T follicular helper cell (primary cell): ENCODE data around the gene RUBCNL.
"Not testable (repeated sequence)": the region's sequence is repeated elsewhere in the genome, so short reads cannot be mapped to it uniquely, and the experiment has no call there.

ENCODE experiments used
- DNase-seq: peaks from one replicate; pipeline ENCODE4 v3.0.0-alpha.2; 2020; ENCODE audit warnings: low read depth

RUBCNL gene

DNA sequence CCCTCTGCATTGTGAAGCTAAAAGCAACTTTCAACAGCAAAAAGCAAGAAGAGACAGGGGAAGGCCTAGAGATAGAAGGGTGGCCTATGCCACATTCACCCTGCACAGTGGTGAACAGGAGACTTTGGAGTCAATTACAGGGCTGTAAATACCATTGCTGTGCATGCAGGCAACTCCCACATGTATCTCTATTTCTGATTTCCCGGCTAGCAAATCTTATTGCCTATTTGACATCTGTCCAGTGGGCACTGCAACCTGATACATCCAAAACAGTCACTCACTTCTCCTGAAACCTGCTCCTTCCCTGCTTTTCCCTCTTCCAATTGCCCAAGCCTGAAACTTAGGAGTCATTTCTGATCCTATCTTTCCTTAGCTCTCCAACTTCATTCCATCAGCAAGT, 13.4 kb downstream of the RUBCNL start:
- DNase-seq: no peak

DNA sequence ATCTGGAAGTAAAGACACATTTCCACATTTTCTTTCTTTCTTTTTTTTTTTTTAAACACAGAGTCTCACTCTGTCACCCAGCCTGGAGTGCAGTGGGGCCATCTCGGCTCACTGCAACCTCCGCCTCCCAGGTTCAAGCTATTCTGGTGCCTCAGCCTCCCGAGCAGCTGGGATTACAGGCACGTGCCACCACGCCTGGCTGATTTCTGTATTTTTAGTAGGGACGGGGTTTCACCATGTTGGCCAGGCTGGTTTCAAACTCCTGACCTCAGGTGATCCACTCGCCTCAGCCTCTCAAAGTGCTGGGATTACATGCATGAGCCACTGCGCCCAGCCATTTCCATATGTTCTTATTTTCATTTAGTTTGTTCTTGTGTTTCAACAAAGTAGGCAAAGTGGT, 14.1 kb downstream of the RUBCNL start:
- DNase-seq: not testable (repeated sequence)

DNA sequence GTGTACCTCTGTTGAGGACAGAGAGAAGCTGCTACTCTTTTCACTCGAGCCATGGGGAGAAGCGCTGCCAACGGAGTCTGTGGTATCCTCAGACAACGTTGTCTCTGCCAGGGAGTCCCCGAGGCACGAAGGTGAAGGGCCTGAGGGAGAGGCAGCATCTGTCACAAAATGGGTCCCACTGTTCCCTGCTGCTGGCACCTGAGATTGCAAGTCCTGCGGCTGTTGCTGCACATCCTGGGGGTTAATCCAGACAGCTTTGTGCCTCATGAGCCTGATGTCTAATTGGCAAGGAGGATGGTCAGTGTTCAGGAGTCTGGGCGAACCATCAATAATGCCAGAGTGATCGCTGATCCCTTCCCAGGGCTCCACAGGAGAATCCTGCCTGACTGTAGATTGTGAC, 15.0 kb downstream of the RUBCNL start:
- DNase-seq: no peak

DNA sequence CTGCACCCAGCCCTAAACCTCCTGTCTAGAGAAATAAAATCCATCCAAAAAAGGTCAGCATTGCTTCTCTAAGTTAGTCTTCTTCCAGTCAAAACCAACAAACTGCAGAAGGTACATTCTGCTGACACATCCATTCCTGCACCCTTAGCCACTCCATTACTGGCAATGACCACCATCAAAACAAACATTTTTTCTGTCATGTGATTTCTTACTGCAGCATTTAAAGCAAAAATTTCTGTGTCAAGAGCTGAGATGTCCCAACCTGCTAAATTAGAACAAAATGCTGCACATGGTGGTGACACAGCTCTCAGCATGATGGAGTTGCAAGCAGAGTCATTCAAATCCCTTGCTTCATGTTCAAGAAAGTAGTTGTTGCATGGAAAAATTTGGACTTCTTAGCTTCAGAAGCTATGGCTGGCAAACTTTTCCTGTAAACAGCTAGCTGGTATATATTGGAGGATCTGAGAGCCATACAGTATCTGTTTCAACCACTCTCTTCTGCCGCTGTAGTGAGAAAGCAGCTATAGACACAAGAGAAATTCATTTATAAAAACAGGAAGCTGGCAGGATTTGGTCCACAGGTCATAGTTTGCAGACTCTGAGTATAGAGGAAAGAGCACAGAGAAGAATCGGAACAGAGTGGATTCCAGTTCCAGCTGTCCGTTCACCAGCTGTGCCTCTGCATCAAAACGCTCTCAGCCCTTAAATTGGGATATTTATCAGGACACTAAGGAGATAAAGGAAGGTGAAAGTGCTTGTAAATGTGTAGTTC, 17.4 kb downstream of the RUBCNL start:
- DNase-seq: no peak

DNA sequence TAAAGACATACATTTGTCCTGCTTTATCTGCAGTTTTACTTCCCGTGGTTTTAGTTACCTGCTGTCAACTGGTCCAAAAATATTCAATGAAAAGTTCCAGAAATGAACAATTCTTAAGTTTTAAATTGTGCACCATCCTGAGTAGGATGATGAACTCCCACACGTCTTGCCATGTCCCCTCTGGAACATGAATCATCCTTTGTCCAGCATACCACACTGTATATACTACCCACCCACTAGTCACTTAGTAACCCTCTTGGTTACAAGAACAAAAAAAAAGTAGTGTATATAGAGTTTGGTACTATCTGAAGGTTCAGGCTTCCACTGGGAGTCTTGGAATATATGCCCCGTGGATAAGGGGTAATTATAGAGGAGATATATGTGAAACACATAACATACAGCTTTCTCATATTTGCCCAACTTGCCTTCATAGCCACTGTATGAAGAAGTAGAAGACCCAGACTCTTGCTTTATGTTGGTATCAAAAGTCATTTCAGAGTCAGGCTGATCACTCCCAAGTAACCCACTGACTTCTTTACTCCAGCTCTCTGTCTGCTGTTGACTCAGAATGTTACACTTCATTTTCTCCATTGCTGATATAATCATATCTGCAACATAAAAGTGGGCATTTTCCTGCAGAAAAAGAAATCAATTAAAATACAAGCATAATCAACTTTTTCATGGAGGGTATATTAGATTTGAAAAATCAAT, 19.3 kb downstream of the RUBCNL start:
- no peak for DNase-seq

DNA sequence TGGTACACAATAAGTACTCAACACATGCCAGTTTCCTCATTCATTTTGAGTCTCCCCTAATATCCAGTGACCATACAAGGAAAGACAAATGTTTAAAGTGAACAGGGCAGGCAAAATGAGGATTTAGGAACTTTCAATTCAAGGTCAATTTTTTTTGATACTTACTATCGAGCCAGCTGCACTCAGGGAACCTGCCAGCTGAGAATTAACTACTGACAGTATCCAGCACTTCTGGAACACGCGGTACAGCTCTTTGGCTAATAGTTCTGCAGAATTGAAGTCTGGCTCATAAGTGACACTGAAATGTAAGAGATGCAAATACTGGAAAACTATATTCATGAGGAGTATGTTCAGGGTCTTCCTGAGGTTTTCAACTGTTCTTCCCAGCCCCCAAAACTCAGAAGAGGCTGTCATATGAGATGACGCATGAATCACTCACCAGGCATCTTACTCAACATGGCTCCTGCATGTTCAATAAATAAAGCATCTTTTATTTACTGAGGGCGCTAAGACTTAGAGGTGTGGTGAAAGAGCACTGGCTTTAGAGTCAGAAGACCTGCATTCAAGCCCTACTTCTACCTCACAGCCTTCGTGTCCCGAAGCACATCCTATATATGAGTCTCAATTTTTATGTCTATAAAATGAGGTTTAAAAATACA, 25.6 kb downstream of the RUBCNL start:
- DNase-seq: no peak

DNA sequence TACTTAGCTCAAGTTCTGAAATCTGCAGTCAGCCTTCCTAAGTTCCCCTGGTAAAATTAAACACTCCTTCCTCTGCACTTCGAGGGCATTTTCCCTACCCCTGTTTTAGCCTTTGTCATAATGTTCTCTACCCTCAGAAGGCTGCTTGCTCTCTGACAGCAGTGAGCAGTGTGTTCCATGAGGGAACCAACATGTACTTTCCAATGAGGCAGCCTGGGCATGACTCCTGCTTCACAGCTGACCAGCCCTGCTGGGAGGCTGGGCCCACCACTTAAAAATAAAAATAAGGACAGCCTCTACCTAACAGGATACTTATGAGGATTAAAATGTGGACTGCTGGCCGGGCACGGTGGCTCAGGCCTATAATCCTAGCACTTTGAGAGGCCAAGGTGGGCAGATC, 26.4 kb downstream of the RUBCNL start:
- DNase-seq: no peak

DNA sequence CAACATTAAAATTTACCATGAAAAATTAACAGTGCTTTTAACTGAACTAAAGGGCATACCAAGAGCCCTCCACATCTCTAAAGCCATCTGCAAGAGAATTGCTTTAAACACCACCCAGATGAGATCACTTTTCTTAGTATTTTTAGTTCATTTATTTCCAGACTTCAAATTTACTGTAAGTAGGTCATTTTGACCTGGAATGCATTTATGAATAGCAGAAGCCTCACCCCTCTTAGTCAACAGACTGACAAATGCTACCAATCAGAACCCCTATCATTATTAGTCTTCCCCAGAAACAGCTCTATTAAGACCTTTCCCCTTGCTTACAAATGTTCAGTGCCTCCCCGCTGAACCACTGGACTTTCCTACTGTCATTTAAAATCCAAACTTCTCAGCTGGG, 27.3 kb downstream of the RUBCNL start:
- DNase-seq: no peak

DNA sequence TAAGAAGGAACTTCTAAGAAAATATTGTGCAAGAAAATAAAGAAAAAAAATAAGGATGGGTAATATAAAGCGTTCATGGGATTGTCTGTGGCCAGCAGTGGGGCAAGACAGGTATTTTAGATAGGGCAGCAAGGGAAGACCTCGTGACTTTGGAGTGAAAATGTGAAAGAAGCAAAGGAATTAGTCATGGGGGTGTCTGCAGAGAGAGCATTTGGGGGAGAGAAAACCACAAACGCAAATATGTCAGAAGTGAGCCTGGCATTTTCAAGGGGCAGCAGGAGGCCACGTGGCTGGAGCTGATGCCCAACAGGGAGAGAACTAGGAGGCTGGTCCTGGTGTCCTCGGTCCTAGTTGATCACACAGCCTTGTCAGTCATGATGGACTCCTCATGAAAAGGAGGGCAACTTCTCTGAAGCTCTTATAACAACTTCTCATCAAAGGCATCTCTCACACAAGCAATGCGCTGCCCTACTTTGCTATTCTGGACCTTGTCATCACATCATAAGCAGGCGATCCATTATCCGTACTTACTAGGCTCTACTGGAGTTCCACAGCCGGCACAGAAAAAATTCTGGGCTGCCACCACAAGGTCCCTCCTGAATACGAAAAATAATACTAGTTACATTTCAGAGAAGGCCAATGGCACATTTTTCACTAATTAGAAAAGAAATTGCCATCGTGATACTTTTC, 31.0 kb downstream of the RUBCNL start:
- DNase-seq: no peak

DNA sequence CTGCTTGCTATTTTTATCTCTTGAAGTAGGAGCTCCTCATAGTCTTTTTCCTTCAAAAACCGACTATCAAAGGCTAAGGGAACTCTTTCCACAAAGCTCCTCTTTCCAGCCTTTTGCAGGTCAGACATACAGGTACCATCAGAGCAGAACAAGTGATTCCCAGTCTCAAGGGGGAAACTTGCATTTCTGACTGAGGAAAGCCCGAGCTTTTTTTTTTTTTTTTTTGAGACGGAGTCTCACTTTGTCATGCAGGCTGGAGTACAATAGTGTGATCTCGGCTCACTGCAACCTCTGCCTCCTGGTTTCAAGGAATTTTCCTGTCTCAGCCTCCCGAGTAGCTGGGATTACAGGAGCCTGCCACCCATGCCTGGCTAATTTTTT, 32.0 kb downstream of the RUBCNL start:
- DNase-seq: no peak

DNA sequence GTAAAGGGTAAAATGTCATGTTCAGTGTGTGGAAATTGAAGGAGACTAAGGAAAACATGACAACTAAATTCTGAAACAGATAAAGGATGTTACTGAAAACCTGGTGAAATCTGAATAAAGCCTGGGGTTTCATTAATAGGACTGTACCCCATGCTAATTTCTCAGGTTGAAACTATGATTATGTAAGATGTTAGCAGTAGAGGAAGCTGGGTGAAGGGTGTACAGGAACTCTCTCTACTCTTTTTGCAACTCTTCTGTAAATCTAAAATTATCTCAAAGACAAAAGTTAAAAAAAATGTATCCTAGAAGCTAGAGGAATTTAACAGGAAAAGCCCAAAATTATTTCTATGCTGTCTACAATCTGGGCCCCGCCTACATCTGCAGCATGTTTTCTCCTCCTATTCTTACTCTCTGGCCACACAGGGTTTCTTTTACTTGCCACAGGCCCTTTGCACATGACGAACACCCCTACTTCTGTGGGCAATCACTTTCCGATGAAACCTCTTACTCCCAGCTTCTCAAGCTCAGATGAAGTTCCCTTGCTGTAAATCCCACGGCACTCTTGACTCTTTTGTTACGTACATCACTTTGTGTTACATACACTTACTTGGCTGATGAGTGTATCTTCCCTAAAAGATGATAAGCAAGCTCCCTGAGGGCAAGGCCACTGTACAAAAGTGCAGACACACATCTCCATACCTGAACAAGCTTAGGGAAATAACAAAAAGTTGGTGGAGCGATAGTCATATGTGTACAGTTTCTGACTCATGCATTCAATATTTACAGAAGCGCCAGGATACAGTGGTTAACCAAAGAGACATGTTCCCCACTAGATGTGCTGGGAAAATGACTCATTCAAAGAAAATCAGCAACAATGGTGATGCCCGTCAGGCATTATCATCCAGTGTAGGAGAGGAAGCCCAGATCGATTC, 32.6 kb downstream of the RUBCNL start:
- DNase-seq: no peak

DNA sequence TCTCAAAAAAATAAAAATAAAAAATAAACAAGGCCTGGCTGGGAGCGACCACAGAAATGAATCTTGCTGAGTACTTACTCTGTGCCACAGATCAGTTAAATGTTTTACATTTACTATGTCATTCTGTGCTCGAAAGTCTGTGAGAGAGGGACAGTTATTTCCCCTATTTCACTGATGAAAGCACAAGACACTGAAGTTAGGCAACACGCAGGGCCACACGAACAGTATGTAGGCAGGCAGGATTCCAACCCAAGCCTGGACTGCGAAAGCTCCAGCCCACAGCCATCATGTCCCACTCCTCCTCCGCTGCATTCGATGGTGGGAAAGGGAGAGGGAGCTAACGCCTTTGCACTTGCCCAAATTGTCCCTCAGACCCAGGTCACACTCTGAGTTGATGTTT, 34.2 kb downstream of the RUBCNL start:
- DNase-seq: no peak

DNA sequence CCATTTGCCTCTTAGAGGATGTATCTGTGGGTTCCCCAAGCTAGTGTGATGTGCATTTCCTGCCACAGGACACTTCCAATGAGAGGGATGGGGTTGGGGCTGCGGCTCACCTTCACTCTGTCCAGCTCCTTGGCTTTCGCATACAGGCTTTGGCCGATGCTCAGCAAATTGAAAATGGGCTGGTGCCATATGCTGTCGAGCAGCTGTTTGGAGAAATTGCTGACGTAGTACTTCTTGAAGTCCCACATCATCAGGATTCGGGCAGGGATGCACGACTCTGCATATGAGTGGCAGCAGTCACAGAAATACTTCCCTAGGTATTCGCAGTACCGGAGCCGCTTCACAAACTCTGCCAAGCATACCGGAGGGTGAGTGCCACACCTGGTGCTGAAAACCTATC, 37.0 kb downstream of the RUBCNL start:
- no peak for DNase-seq

DNA sequence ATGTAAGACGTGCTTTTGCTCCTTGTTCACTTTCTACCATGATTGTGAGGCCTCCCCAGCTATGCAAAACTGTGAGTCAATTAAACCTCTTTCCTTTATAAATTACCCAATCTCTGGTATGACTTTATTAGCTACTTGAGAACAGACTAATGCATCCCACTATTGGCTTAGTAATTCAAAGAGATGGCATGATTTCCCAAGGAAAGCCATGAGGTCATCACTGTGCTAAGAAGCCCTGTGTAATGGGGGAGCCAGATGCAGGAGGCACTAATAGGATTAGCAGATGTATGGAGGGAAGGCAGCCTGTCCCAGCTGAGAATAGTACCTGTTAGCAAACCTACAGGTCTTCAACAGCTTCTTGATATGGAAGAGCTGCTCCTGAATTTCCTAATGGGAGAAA, 38.1 kb downstream of the RUBCNL start:
- no peak for DNase-seq

DNA sequence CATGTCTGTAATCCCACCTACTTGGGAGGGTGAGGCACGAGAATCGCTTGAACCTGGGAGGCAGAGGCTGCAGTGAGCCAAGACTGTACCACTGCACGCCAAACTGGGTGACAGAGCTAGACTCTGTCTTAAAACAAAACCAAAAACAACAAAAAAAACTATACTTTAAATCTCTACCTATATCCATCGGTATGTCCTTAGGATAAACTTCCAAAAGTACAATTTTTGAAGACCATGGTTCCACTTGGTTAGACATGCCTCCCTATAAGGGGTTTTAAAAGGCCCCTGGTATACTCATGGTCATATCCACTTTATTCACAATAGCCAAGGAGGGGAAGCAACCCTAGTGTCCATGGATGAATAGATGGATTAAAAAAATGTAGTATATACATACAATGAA, 39.8 kb downstream of the RUBCNL start:
- DNase-seq: no peak

DNA sequence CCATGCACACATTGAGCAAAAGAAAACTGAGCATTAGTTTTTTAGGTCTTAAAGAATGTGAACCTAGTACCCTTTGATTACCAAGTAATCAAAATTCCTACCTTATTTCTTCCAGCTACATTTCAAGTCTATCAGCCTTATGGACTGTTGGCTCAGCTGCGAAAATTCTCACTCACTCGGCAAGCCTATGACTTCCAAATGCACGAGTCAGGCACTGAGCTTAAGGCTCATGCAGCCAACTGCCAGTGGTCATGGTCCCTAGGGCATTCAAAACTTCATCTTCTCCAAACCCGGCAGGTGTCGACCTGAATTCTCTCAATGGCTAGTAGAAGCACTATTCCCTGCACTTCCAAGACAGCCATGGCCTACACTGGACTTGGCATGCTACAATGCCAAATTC, 41.2 kb downstream of the RUBCNL start:
- no peak for DNase-seq

DNA sequence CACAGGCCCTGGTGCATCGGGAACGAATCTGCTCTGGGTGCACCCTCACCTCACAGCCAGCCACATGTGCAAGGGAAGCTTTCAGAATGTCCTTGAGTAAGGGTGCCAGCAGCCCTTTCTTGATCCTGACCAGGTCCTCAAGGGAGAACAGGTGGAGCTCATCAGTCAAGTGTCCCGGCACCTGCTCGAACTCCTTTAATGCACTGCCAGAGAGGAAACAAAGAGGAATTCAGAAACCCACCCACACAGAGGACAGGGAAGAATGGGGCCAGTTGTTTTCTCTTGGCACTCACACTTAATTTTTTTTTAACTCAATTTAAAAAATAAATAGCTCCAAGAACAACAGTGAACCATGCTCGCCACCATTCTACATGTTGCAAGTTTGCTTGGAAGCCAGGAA, 41.7 kb downstream of the RUBCNL start:
- DNase-seq: no peak

DNA sequence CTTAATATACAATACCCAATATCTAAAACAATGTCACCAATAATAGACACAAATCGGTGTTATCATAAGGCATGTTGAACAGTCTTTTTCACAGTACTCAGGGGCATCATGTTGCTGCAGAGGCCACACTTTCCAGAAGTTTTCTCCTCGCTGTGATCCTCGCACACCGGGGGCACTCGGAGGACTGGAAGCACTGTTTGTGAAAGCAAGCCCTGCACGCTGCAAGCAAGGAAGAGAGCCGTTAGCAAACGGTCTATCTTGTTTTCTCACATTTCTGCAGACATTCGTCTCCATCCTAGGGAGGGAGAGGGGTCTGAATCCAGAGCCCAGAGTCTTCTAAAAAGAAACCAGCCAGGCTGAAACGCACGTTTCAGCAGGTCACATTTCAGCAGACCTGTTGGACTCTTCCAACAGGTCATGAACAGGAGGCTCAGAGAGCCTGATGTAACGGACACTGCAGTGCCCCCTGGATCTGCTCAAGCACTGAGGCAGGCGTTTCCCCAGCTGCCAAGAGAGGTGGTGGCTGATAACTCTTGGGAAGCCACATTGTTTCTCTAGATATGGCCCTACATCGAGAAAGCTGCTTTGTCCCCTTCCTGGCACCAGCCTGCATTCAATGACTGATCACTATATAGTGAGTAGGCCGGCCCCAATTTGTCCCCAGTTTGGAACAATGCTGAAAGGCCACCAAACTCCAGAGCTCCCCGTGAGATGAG, 43.6 kb downstream of the RUBCNL start:
- no peak for DNase-seq

DNA sequence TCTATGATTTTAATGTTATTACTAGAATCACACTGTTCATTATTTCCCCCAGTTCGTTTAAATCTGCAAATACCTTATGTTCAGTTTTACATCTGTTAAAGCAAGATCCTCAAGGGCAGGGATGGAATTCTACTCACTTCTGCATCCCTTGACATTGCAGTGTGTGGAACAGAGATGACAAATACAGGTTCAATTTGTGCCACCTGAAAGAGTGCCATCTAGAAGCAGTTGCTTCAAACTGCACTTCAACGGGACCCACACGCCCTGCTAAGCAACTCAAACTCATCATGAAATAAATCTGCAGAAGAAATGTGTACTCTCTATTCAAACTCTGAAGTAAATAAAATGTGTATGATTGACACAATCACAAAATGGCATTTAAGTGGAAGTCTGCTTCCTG, 44.5 kb downstream of the RUBCNL start:
- no peak for DNase-seq

DNA sequence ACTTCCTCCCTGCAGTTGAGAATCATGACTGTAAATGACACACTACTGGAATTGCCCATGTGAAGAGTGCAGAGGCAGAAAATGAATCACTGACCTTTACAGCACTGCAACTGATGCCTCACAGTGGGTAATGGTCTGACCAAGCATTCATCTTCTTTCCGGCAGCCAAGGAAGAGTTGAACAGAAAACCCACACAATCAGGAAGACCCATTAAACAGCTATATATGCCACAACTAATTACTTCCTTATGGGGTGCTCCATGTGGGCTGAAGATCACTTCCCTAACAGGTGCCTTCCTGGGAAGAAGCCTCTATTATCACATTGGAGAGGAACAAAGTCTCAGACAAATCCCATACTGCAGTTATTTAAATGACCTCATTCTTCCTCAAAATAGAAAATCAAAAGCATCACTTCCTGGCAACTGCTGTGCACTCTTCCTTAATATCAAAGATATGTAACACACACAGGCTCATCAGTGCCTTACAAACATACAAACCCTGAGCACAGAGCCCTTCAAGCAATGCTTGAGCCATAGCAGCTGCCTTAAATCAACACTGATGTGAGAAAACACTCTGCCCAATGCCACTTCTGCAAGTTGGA, 45.8 kb downstream of the RUBCNL start:
- no peak for DNase-seq
